A673 (cell line): ENCODE measurements around the gene PEX12. TPM values are rescaled to one million over a fixed set of nuclear protein-coding genes. Genes with fewer than 3 reads are reported as not detected.

ENCODE experiments used
- BruUV-seq: library from RNA; stranded (reverse); fragments of 400-500 nt; replicated peaks from 2 replicates; lab custom pipeline; 2021; lab: Mats Ljungman, UMichigan
- CTCF ChIA-PET: fragments of 300-600 bp; sonication (Branson Sonifier 250); formaldehyde crosslinking; loops from one replicate; lab custom pipeline; 2022; ENCODE audit warnings: antibody characterized with exemption; lab: Charles Lee
- POLR2A ChIA-PET: fragments of 300-600 bp; sonication (Branson Sonifier 250); formaldehyde crosslinking; loops from one replicate; lab custom pipeline; 2022; ENCODE audit warnings: antibody characterized with exemption; ENCODE audit not compliant: low non-redundant PET; lab: Charles Lee
- DNase-seq: peaks from one replicate; pipeline ENCODE4 v3.0.0-alpha.2; 2015; ENCODE audit warnings: low spot score
- H3K27ac ChIP-seq: fragments of 200-600 bp; sonication (generic); 2 replicates; pipeline ENCODE4 v1.5.1; 2016; ENCODE audit warnings: mixed run types, low read depth, mild to moderate bottlenecking, mixed read lengths, antibody characterized with exemption, low read length; ENCODE audit not compliant: poor library complexity, severe bottlenecking
- H3K27me3 ChIP-seq: fragments of 200-600 bp; sonication (generic); replicated peaks from 2 replicates; pipeline ENCODE4 v1.6.1; 2017; ENCODE audit warnings: mixed run types, low read depth, mild to moderate bottlenecking, mixed read lengths, antibody characterized with exemption, low read length; ENCODE audit not compliant: insufficient read depth, poor library complexity
- H3K36me3 ChIP-seq: fragments of 200-600 bp; sonication (generic); 2 replicates; pipeline ENCODE4 v1.6.1; 2016; ENCODE audit warnings: mixed run types, mild to moderate bottlenecking, mixed read lengths, antibody characterized with exemption, low read length; ENCODE audit not compliant: insufficient read depth, poor library complexity, severe bottlenecking
- H3K4me1 ChIP-seq: fragments of 200-600 bp; sonication (generic); 2 replicates; pipeline ENCODE4 v1.6.1; 2017; ENCODE audit warnings: mixed run types, mild to moderate bottlenecking, mixed read lengths, antibody characterized with exemption, low read length; ENCODE audit not compliant: insufficient read depth, poor library complexity, severe bottlenecking
- H3K4me3 ChIP-seq: fragments of 200-600 bp; sonication (generic); 2 replicates; pipeline ENCODE4 v1.5.1; 2016; ENCODE audit warnings: low read depth, mixed run types, mild to moderate bottlenecking, mixed read lengths, low read length; ENCODE audit not compliant: poor library complexity, severe bottlenecking
- H3K9me3 ChIP-seq: fragments of 200-600 bp; sonication (generic); 2 replicates; pipeline ENCODE4 v1.6.1; 2016; ENCODE audit warnings: mixed run types, low read depth, mild to moderate bottlenecking, mixed read lengths, antibody characterized with exemption, low read length; ENCODE audit not compliant: poor library complexity, severe bottlenecking
- EZH2 ChIP-seq: fragments of 200-600 bp; sonication (generic); IDR thresholded peaks from 2 replicates; pipeline ENCODE4 v1.6.1; 2017; ENCODE audit warnings: borderline replicate concordance, low read depth, mild to moderate bottlenecking, mixed read lengths, antibody characterized with exemption, low read length; ENCODE audit not compliant: poor library complexity, severe bottlenecking
- intact Hi-C: fragments of 100-400 bp; cut with micrococcal nuclease; formaldehyde crosslinking; loops from one replicate; pipeline ENCODE4 v1.10.0; 2022; ENCODE audit not compliant: unreplicated experiment
- total RNA-seq: library from RNA; stranded (reverse); gene quantifications from 2 replicates; pipeline ENCODE4 v1.2.3, GENCODE V29; 2021
- TF ChIP-seq, protein P1 (sequence below): fragments of 300-800, 200-600 bp; sonication (generic); conservative IDR thresholded peaks from 2 replicates; pipeline ENCODE4 v1.5.1; 2017; ENCODE audit warnings: low read depth, mild to moderate bottlenecking, antibody characterized with exemption, low read length, moderate library complexity, mixed read lengths

Gene PEX12
- total RNA-seq, 1 experiment from 2014 or later, result 3.2 TPM

DNA sequence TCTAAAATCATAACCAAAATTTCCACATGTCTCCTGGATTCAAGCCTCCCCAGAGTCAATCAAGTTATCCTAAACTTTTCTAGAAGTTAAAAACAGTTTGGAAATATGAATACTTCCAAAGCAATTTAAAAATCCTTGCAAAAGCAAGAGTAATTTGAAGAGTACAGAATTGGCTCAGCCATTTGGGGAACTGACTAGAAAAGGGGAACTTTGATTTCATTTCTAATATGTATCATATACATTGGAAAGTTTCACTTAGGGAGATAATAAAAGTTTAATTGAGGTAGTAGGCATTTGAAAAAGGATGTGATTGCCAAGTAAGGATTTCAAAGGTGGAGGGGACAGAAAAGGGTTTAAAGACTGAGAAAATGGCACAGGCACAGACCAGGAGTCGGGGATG, 31.9 kb downstream of the PEX12 start:
- H3K9me3 ChIP-seq, result no peaks in the 10 kb centered on the region
- no peaks in the 10 kb centered on the region for H3K36me3 ChIP-seq
- H3K27ac ChIP-seq, result no peak overlapping the region
- TF ChIP-seq, protein P1, sequence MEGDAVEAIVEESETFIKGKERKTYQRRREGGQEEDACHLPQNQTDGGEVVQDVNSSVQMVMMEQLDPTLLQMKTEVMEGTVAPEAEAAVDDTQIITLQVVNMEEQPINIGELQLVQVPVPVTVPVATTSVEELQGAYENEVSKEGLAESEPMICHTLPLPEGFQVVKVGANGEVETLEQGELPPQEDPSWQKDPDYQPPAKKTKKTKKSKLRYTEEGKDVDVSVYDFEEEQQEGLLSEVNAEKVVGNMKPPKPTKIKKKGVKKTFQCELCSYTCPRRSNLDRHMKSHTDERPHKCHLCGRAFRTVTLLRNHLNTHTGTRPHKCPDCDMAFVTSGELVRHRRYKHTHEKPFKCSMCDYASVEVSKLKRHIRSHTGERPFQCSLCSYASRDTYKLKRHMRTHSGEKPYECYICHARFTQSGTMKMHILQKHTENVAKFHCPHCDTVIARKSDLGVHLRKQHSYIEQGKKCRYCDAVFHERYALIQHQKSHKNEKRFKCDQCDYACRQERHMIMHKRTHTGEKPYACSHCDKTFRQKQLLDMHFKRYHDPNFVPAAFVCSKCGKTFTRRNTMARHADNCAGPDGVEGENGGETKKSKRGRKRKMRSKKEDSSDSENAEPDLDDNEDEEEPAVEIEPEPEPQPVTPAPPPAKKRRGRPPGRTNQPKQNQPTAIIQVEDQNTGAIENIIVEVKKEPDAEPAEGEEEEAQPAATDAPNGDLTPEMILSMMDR, result no peak
- TF ChIP-seq EZH2, result no peak
- intact Hi-C loops, result no loop called here
- no peaks in the 10 kb centered on the region for H3K4me1 ChIP-seq
- BruUV-seq, result no TSS peak
- POLR2A ChIA-PET, result no interaction called here
- CTCF ChIA-PET, result no interaction called here
- H3K4me3 ChIP-seq, result no peak overlapping the region
- no peak for DNase-seq
- H3K27me3 ChIP-seq, result no peaks in the 10 kb centered on the region

DNA sequence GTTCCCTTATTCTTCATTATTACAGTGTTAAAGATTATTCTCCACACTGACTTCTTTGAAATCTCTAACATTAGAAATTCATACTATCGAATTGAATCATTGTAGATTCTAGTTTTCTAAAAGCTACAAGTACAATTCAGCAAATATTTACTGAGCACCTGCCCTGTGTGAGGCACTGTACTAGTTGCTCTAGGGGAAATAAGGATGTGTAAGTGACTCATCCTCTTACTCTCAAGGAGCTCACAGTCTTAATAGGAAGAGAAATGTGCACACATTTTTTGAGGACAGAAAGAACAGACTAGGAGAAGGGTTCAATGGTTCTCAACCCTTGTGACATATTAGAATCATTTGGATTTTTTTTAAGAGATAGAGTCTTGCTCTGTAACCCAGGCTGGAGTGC, 33.2 kb downstream of the PEX12 start:
- POLR2A ChIA-PET, result no interaction called here
- BruUV-seq, result no TSS peak
- TF ChIP-seq, protein P1, result no peak
- no peak for TF ChIP-seq EZH2

DNA sequence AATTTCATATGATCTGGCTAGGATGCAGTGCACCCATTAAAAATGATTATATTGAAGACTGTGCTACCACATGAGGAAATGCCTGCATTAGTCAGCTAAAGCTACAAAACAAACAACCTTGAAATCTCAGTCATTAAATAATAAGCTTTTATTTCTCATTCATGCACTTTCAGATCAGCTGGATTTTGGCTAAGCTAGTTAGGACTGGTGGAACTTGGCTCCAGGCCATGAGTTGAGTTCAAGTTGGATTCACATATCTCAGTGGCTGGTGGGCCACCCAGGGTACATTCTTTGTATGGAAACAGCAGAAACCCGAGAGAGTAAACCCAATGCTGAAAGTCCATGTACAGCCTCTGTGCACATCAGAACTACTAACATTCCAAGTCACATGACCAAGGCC, 34.5 kb downstream of the PEX12 start:
- Histone ChIP-seq H3K4me3 (no peak overlapping the region), H3K27me3 (no peaks in the 10 kb centered on the region), H3K36me3 (no peaks in the 10 kb centered on the region), H3K27ac (no peak overlapping the region), H3K9me3 (no peaks in the 10 kb centered on the region), H3K4me1 (no peaks in the 10 kb centered on the region)
- DNase-seq, result peak; percentile 43
- ChIA-PET POLR2A (no interaction called here), CTCF (no interaction called here)
- intact Hi-C loops, result loop anchor here (5.0 kb wide), 1 partner anchor 203 kb away; no protein-coding TSS in a partner anchor
- no TSS peak for BruUV-seq
- no peak for TF ChIP-seq EZH2
- TF ChIP-seq, protein P1, result no peak

More for the DNA sequence above, 33.2 kb downstream of the PEX12 start:
- H3K4me3 ChIP-seq, result no peak overlapping the region
- no peaks in the 10 kb centered on the region for H3K4me1 ChIP-seq
- intact Hi-C loops, result no loop called here
- no peak for DNase-seq
- H3K9me3 ChIP-seq, result no peaks in the 10 kb centered on the region
- CTCF ChIA-PET, result no interaction called here
- H3K36me3 ChIP-seq, result no peaks in the 10 kb centered on the region
- no peak overlapping the region for H3K27ac ChIP-seq
- no peaks in the 10 kb centered on the region for H3K27me3 ChIP-seq
